ENCODE results near the gene SH3D19.

The SH3D19 gene

DNA sequence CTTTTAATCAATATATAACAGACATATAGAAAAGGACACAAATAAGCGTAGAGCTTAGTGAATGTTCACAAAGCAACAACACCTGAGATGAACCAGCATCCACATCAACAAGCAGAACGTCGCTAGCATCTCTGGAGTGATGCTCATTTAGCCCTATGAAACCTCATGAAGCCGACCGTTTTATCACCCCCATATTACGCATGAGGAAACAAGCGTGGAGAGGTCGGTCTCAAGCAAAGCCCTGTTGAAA lies 226.5 kb downstream of the SH3D19 start:
- peak overlapping the region; percentile 74 for H3K4me3 ChIP-seq (ENCODE audit: low read depth, low read length)
- TF ChIP-seq, protein P1, sequence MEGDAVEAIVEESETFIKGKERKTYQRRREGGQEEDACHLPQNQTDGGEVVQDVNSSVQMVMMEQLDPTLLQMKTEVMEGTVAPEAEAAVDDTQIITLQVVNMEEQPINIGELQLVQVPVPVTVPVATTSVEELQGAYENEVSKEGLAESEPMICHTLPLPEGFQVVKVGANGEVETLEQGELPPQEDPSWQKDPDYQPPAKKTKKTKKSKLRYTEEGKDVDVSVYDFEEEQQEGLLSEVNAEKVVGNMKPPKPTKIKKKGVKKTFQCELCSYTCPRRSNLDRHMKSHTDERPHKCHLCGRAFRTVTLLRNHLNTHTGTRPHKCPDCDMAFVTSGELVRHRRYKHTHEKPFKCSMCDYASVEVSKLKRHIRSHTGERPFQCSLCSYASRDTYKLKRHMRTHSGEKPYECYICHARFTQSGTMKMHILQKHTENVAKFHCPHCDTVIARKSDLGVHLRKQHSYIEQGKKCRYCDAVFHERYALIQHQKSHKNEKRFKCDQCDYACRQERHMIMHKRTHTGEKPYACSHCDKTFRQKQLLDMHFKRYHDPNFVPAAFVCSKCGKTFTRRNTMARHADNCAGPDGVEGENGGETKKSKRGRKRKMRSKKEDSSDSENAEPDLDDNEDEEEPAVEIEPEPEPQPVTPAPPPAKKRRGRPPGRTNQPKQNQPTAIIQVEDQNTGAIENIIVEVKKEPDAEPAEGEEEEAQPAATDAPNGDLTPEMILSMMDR (IDR thresholded peaks at IDR 0.05; ENCODE audit: low read depth, low read length): no peak
- in situ Hi-C loops (cut with HindIII; ENCODE audit: low sequenced_read_pairs): no loop called here
- DNase-seq (ENCODE audit: low read depth, low spot score): no peak

- DNase-seq (ENCODE audit: low read depth, low spot score): no peak
- in situ Hi-C loops (cut with HindIII; ENCODE audit: low sequenced_read_pairs): no loop called here
- TF ChIP-seq, protein P1 (IDR thresholded peaks at IDR 0.05; ENCODE audit: low read depth, low read length): no peak
- no peak overlapping the region for H3K4me3 ChIP-seq (ENCODE audit: low read depth, low read length)
Observed at GRCh38 chr4:151097759-151098158, 227.6 kb downstream of the SH3D19 start.

DNA sequence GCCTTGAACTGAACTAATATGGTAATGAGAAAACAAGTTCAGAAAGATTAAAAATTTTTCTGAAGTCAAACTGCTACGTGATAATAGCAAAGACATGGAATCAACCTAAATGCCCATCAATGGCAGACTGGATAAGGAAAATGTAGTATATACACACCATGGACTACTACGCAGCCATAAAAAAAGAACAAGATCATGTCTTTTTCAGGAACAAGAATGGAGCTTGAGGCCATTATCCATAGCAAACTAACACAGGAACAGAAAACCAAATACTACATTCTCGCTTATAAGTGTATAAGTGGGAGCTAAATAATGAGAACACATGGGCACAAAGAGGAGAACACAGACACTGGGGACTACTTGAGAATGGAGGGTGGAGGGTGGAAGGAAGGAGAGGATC lies 230.3 kb downstream of the SH3D19 start:
- TF ChIP-seq, protein P1 (IDR thresholded peaks at IDR 0.05; ENCODE audit: low read depth, low read length): no peak
- no peak for DNase-seq (ENCODE audit: low read depth, low spot score)
- in situ Hi-C loops (cut with HindIII; ENCODE audit: low sequenced_read_pairs): no loop called here
- no peak overlapping the region for H3K4me3 ChIP-seq (ENCODE audit: low read depth, low read length)

- TF ChIP-seq, protein P1 (IDR thresholded peaks at IDR 0.05; ENCODE audit: low read depth, low read length): no peak
- in situ Hi-C loops (cut with HindIII; ENCODE audit: low sequenced_read_pairs): no loop called here
- H3K4me3 ChIP-seq (ENCODE audit: low read depth, low read length): no peak overlapping the region
- DNase-seq (ENCODE audit: low read depth, low spot score): no peak
Observed at GRCh38 chr4:151094290-151094751, 231.1 kb downstream of the SH3D19 start.

DNA sequence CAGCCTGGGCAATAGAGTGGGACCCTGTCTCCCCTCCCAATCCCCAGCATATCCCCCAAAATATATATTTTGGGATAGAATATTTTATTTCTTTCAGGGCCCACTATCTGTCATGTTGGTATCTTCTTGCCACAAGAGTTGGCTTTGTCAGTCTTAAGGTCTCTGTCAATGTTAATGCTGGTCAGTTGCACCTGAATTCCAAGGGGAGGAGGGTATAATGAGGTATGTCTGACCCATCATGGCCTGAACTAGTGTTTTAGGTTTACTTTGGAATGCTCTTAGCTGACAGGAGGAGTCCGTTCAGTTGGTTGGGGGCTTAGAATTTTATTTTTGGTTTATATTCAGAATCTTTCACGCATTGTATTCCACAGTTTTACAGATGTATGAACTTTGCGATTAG lies 232.2 kb downstream of the SH3D19 start:
- in situ Hi-C loops (cut with HindIII; ENCODE audit: low sequenced_read_pairs): no loop called here
- no peak for DNase-seq (ENCODE audit: low read depth, low spot score)
- no peak overlapping the region for H3K4me3 ChIP-seq (ENCODE audit: low read depth, low read length)
- TF ChIP-seq, protein P1 (IDR thresholded peaks at IDR 0.05; ENCODE audit: low read depth, low read length): no peak

- H3K4me3 ChIP-seq (ENCODE audit: low read depth, low read length): no peak overlapping the region
- DNase-seq (ENCODE audit: low read depth, low spot score): no peak
- in situ Hi-C loops (cut with HindIII; ENCODE audit: low sequenced_read_pairs): no loop called here
- TF ChIP-seq, protein P1 (IDR thresholded peaks at IDR 0.05; ENCODE audit: low read depth, low read length): no peak
Observed at GRCh38 chr4:151092488-151092887, 232.9 kb downstream of the SH3D19 start.

GRCh38 chr4:151091047-151091446 lies 234.4 kb downstream of the SH3D19 start:
- in situ Hi-C loops (cut with HindIII; ENCODE audit: low sequenced_read_pairs): no loop called here
- no peak for DNase-seq (ENCODE audit: low read depth, low spot score)
- TF ChIP-seq, protein P1 (IDR thresholded peaks at IDR 0.05; ENCODE audit: low read depth, low read length): no peak
- H3K4me3 ChIP-seq (ENCODE audit: low read depth, low read length): no peak overlapping the region
